GM06990 (cell line): ENCODE data around the gene PTPRU.

ENCODE experiments used
- DNase-seq: peaks from one replicate; pipeline ENCODE4 v3.0.0-alpha.2; 2011; ENCODE audit not compliant: insufficient read length; ENCODE audit errors: extremely low read depth
- H3K27me3 ChIP-seq: replicated peaks from 2 replicates; pipeline ENCODE4 v1.6.0; 2011; ENCODE audit warnings: low read length; ENCODE audit not compliant: control insufficient read depth, insufficient read depth
- H3K36me3 ChIP-seq: 2 replicates; pipeline ENCODE4 v1.5.1; 2011; ENCODE audit warnings: low read length; ENCODE audit not compliant: control insufficient read depth, insufficient read depth
- H3K4me3 ChIP-seq: replicated peaks from 2 replicates; pipeline ENCODE4 v1.5.1; 2011; ENCODE audit warnings: low read depth, mild to moderate bottlenecking, control low read depth, low read length
- TF ChIP-seq, protein P1 (sequence below): IDR thresholded peaks from 2 replicates; pipeline ENCODE4 v1.5.1; 2011; ENCODE audit warnings: low read length, control low read depth, mild to moderate bottlenecking, inconsistent platforms; ENCODE audit not compliant: insufficient read depth, poor library complexity, severe bottlenecking

Gene PTPRU

DNA sequence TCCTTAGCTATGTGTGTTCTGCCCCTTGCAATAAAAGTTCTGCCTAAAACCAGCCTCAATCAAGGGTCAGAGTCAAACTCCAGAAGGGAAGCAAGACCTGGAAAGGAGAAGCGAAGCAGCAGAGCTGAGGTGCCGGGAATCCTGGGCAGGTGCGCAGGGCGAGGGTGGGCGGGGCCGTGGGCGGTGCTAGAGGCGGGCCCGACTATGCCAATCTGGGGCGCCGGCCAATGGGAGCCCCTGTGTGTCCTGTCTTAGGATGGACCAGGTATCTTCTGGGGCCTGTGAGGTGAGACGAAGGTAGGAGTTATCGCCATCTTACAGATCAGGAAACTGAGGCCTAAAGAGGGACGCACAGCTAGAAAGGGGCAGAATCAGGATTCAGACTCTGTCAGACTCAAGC is 120.3 kb downstream of the PTPRU start:
- peaks cover 3% of the 10 kb centered on the region; the same call in 1 of the 2 replicates for H3K27me3 ChIP-seq
- DNase-seq: no peak
- no peaks in the 10 kb centered on the region for H3K36me3 ChIP-seq
- H3K4me3 ChIP-seq: no peak overlapping the region
- TF ChIP-seq, protein P1, sequence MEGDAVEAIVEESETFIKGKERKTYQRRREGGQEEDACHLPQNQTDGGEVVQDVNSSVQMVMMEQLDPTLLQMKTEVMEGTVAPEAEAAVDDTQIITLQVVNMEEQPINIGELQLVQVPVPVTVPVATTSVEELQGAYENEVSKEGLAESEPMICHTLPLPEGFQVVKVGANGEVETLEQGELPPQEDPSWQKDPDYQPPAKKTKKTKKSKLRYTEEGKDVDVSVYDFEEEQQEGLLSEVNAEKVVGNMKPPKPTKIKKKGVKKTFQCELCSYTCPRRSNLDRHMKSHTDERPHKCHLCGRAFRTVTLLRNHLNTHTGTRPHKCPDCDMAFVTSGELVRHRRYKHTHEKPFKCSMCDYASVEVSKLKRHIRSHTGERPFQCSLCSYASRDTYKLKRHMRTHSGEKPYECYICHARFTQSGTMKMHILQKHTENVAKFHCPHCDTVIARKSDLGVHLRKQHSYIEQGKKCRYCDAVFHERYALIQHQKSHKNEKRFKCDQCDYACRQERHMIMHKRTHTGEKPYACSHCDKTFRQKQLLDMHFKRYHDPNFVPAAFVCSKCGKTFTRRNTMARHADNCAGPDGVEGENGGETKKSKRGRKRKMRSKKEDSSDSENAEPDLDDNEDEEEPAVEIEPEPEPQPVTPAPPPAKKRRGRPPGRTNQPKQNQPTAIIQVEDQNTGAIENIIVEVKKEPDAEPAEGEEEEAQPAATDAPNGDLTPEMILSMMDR: no peak

GRCh38 chr1:29357452-29357851 is 121.1 kb downstream of the PTPRU start:
- TF ChIP-seq, protein P1: no peak
- DNase-seq: no peak
- Histone ChIP-seq H3K36me3 (no peaks in the 10 kb centered on the region), H3K4me3 (no peak overlapping the region), H3K27me3 (peaks cover 3% of the 10 kb centered on the region)

DNA sequence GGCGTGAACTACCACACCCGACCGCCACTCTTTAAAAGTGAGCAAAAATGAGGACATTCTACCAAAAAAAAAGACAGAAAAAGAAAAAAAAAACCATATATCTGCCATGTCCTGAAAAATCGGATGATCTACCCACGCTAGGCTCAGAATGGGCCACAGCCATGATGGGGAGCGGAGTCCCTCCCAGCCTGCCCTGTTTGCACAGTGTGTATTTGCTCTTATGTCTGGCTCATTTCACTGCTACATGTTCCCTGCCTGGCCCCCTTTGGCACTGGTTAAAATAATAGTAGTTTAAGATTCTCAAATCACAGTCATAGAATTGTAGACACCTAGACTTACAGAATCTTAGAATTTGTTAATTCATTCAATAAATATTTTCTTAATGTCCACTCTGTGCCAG is 121.9 kb downstream of the PTPRU start:
- no peak for DNase-seq
- TF ChIP-seq, protein P1: no peak
- Histone ChIP-seq H3K4me3 (no peak overlapping the region), H3K36me3 (no peaks in the 10 kb centered on the region), H3K27me3 (peaks cover 6% of the 10 kb centered on the region)

DNA sequence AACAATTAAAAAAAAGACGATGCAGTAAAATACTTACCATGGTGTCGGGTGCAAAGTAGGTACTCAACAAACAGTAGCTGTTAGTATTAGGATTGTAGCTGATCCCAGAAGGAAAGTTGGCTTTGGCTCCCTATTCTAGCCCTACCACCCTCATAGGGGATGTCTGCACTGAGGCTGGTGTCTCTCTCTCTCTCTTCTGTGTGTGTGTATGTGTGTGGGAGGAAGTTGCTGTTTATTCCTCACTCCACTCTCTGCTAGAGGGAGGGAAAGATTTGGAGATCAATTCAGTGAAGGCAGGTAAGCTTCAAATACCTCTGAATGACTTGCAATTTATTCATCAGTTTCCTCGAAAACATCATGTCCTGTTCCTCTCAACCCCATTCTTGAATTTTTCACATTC is 124.4 kb downstream of the PTPRU start:
- H3K4me3 ChIP-seq: no peak overlapping the region
- H3K27me3 ChIP-seq: peaks cover 6% of the 10 kb centered on the region
- H3K36me3 ChIP-seq: no peaks in the 10 kb centered on the region
- TF ChIP-seq, protein P1: no peak
- DNase-seq: no peak

DNA sequence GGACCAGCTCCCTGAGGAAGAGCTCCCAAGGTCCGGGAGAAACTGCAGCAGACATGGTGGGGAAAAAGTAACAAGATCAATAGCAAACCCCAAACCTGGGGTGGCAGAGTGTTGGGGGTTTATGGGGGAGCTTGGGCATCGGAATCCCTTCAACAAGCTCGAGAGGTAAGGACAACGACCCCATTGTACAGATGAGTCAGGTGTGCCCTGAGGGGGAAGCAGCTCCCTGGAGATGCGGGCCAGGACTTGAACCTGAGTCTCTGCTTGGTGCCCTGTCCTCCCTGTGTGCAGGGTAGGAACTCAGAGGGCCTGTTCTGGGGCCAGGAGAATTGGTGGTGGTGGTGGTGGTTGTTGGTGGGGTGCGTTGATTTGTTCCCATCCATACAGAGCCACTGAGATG is 125.4 kb downstream of the PTPRU start:
- H3K36me3 ChIP-seq: no peaks in the 10 kb centered on the region
- TF ChIP-seq, protein P1: no peak
- DNase-seq: no peak
- peaks cover 6% of the 10 kb centered on the region for H3K27me3 ChIP-seq
- H3K4me3 ChIP-seq: no peak overlapping the region

- no peak overlapping the region for H3K4me3 ChIP-seq
- peaks cover 6% of the 10 kb centered on the region for H3K27me3 ChIP-seq
- TF ChIP-seq, protein P1: no peak
- no peak for DNase-seq
- no peaks in the 10 kb centered on the region for H3K36me3 ChIP-seq
Observed at GRCh38 chr1:29362116-29362515, 125.8 kb downstream of the PTPRU start.
